Measurements from ENCODE around the gene GID8.

Gene GID8

GRCh38 chr20:62938105-62938888, at the start of gene GID8:
Gene GID8 (plus strand): TSS chr20:62938147. CDS start chr20:62941503, 3,356 bp downstream.
- no peak for DNase-seq (ENCODE audit: low read depth in 2 of 2)

GRCh38 chr20:62888406-62888805, 49.5 kb upstream of the GID8 start:
- DNase-seq (ENCODE audit: low read depth in 2 of 2): no peak

- DNase-seq (ENCODE audit: low read depth in 2 of 2): no peak
Measured at GRCh38 chr20:62888910-62889309, 49.0 kb upstream of the GID8 start.

GRCh38 chr20:62889411-62889810, 48.5 kb upstream of the GID8 start:
- no peak for DNase-seq (ENCODE audit: low read depth in 2 of 2)

GRCh38 chr20:62889871-62890270, 48.1 kb upstream of the GID8 start:
- no peak for DNase-seq (ENCODE audit: low read depth in 2 of 2)

GRCh38 chr20:62890444-62890843, 47.5 kb upstream of the GID8 start:
- DNase-seq (ENCODE audit: low read depth in 2 of 2): no peak

- no peak for DNase-seq (ENCODE audit: low read depth in 2 of 2)
Measured at GRCh38 chr20:62891111-62891510, 46.8 kb upstream of the GID8 start.

- DNase-seq (ENCODE audit: low read depth in 2 of 2): no peak
Measured at GRCh38 chr20:62892348-62893304, 45.3 kb upstream of the GID8 start.

- no peak for DNase-seq (ENCODE audit: low read depth in 2 of 2)
Measured at GRCh38 chr20:62893700-62894099, 44.2 kb upstream of the GID8 start.

GRCh38 chr20:62894261-62894660, 43.7 kb upstream of the GID8 start:
- no peak for DNase-seq (ENCODE audit: low read depth in 2 of 2)

- no peak for DNase-seq (ENCODE audit: low read depth in 2 of 2)
Measured at GRCh38 chr20:62895539-62895938, 42.4 kb upstream of the GID8 start.

- DNase-seq (ENCODE audit: low read depth in 2 of 2): no peak
Measured at GRCh38 chr20:62896526-62896925, 41.4 kb upstream of the GID8 start.

- DNase-seq (ENCODE audit: low read depth in 2 of 2): no peak
Measured at GRCh38 chr20:62897666-62898065, 40.3 kb upstream of the GID8 start.

- DNase-seq (ENCODE audit: low read depth in 2 of 2): no peak
Measured at GRCh38 chr20:62898093-62898964, 39.6 kb upstream of the GID8 start.

GRCh38 chr20:62898970-62899632, 38.8 kb upstream of the GID8 start:
- no peak for DNase-seq (ENCODE audit: low read depth in 2 of 2)

- no peak for DNase-seq (ENCODE audit: low read depth in 2 of 2)
Measured at GRCh38 chr20:62899633-62900051, 38.3 kb upstream of the GID8 start.

GRCh38 chr20:62900052-62900691, 37.8 kb upstream of the GID8 start:
- DNase-seq (ENCODE audit: low read depth in 2 of 2): peak; percentile 59 to 64

GRCh38 chr20:62900692-62901584, 37.0 kb upstream of the GID8 start:
- DNase-seq (ENCODE audit: low read depth in 2 of 2): no peak

GRCh38 chr20:62901891-62902290, 36.1 kb upstream of the GID8 start:
- no peak for DNase-seq (ENCODE audit: low read depth in 2 of 2)

All from stimulated activated CD4-positive, alpha-beta T cell treated with anti-CD3 and anti-CD28 coated beads, Interleukin-15, amount 100 ng/mL, for 48 hours (primary cell).